ENCODE data around the gene PHKG2. TPM values are rescaled to one million over a fixed set of nuclear protein-coding genes. Genes with fewer than 3 reads are reported as not detected.

The PHKG2 gene
- total RNA-seq, 1 donor from 2014 or later, result 31.1 TPM

GRCh38 chr16:30715750-30716445 lies 32.3 kb upstream of the PHKG2 start:
- H3K9me3 Mint-ChIP-seq (ENCODE audit: unreplicated experiment), result no peaks in the 10 kb centered on the region
- DNase-seq (ENCODE audit: extremely low spot score, unreplicated experiment), result no peak
- no peak overlapping the region for H3K4me3 Mint-ChIP-seq (ENCODE audit: unreplicated experiment)
- no peaks in the 10 kb centered on the region for H3K4me1 Mint-ChIP-seq (ENCODE audit: unreplicated experiment)
- H3K27me3 Mint-ChIP-seq (ENCODE audit: unreplicated experiment), result no peaks in the 10 kb centered on the region
- no peak overlapping the region for H3K27ac Mint-ChIP-seq (ENCODE audit: unreplicated experiment)
- TF ChIP-seq, protein P1, sequence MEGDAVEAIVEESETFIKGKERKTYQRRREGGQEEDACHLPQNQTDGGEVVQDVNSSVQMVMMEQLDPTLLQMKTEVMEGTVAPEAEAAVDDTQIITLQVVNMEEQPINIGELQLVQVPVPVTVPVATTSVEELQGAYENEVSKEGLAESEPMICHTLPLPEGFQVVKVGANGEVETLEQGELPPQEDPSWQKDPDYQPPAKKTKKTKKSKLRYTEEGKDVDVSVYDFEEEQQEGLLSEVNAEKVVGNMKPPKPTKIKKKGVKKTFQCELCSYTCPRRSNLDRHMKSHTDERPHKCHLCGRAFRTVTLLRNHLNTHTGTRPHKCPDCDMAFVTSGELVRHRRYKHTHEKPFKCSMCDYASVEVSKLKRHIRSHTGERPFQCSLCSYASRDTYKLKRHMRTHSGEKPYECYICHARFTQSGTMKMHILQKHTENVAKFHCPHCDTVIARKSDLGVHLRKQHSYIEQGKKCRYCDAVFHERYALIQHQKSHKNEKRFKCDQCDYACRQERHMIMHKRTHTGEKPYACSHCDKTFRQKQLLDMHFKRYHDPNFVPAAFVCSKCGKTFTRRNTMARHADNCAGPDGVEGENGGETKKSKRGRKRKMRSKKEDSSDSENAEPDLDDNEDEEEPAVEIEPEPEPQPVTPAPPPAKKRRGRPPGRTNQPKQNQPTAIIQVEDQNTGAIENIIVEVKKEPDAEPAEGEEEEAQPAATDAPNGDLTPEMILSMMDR (IDR thresholded peaks at IDR 0.05), result no peak
- H3K36me3 Mint-ChIP-seq (ENCODE audit: unreplicated experiment), result peaks cover 66% of the 10 kb centered on the region

DNA sequence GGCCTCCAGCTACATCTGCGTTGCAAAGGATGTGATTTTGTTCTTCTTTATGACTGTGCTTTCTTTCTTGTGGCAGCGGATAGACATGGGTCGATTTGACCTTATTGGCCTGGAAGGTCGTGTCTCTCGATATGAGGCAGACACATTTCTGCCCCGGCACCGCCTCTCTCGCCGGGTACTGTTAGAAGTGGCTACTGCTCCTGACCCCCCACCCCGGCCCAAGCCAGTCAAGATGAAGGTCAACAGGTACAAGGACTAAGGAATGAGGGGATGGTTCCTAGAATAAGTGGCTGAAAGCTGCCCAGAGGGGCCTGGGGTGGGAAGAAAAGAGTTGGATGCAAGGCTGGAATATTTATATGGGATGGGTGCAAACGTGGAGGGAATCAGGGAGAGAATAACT lies 28.1 kb upstream of the PHKG2 start:
- no peak for DNase-seq (ENCODE audit: extremely low spot score, unreplicated experiment)
- Mint-ChIP-seq H3K4me1 (ENCODE audit: unreplicated experiment) (no peaks in the 10 kb centered on the region), H3K27me3 (ENCODE audit: unreplicated experiment) (no peaks in the 10 kb centered on the region), H3K4me3 (ENCODE audit: unreplicated experiment) (no peak overlapping the region), H3K9me3 (ENCODE audit: unreplicated experiment) (no peaks in the 10 kb centered on the region), H3K27ac (ENCODE audit: unreplicated experiment) (no peak overlapping the region), H3K36me3 (ENCODE audit: unreplicated experiment) (peaks cover 68% of the 10 kb centered on the region)
- TF ChIP-seq, protein P1 (IDR thresholded peaks at IDR 0.05), result no peak

- Mint-ChIP-seq H3K4me1 (ENCODE audit: unreplicated experiment) (no peaks in the 10 kb centered on the region), H3K27ac (ENCODE audit: unreplicated experiment) (no peak overlapping the region), H3K9me3 (ENCODE audit: unreplicated experiment) (no peaks in the 10 kb centered on the region), H3K27me3 (ENCODE audit: unreplicated experiment) (no peaks in the 10 kb centered on the region), H3K4me3 (ENCODE audit: unreplicated experiment) (no peak overlapping the region), H3K36me3 (ENCODE audit: unreplicated experiment) (peaks cover 69% of the 10 kb centered on the region)
- TF ChIP-seq, protein P1 (IDR thresholded peaks at IDR 0.05), result no peak
- DNase-seq (ENCODE audit: extremely low spot score, unreplicated experiment), result no peak
These were observed 27.5 kb upstream of the PHKG2 start for GRCh38 chr16:30720694-30721093.

GRCh38 chr16:30721167-30721566 lies 27.1 kb upstream of the PHKG2 start:
- Mint-ChIP-seq H3K9me3 (ENCODE audit: unreplicated experiment) (no peaks in the 10 kb centered on the region), H3K27ac (ENCODE audit: unreplicated experiment) (no peak overlapping the region), H3K4me1 (ENCODE audit: unreplicated experiment) (no peaks in the 10 kb centered on the region), H3K36me3 (ENCODE audit: unreplicated experiment) (peaks cover 67% of the 10 kb centered on the region), H3K27me3 (ENCODE audit: unreplicated experiment) (no peaks in the 10 kb centered on the region), H3K4me3 (ENCODE audit: unreplicated experiment) (no peak overlapping the region)
- TF ChIP-seq, protein P1 (IDR thresholded peaks at IDR 0.05), result no peak
- no peak for DNase-seq (ENCODE audit: extremely low spot score, unreplicated experiment)

DNA sequence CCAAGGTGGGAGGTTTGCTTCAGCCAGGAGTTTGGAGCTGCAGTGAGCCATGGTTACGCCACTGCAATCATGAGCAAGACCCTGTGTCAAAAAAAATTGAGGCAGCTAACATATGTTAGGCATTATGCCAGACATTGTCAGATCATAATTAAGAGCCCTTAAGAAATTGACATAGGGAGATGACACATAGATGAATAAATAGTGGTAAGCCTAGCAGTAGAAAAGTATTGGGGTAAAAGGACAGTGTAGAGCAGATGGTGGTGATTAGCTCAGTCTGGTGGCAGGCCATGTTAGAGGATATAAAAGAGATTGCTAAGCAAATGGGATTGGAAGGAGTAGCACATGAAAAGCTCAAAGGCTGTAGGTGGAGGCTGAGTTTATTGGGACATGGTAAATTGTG lies 26.6 kb upstream of the PHKG2 start:
- no peaks in the 10 kb centered on the region for H3K27me3 Mint-ChIP-seq (ENCODE audit: unreplicated experiment)
- H3K36me3 Mint-ChIP-seq (ENCODE audit: unreplicated experiment), result peaks cover 63% of the 10 kb centered on the region
- no peak for DNase-seq (ENCODE audit: extremely low spot score, unreplicated experiment)
- H3K4me3 Mint-ChIP-seq (ENCODE audit: unreplicated experiment), result no peak overlapping the region
- TF ChIP-seq, protein P1 (IDR thresholded peaks at IDR 0.05), result no peak
- no peaks in the 10 kb centered on the region for H3K9me3 Mint-ChIP-seq (ENCODE audit: unreplicated experiment)
- no peaks in the 10 kb centered on the region for H3K4me1 Mint-ChIP-seq (ENCODE audit: unreplicated experiment)
- H3K27ac Mint-ChIP-seq (ENCODE audit: unreplicated experiment), result no peak overlapping the region
